Cortex of kidney (tissue), 1 donor: Measurements from ENCODE around the gene SDSL.

Experiments used
- DNase-seq: peaks from one replicate; lab custom pipeline; 2025; lab: John Stamatoyannopoulos, UW

Gene SDSL

GRCh38 chr12:113396828-113397496 lies 25.2 kb upstream of the SDSL start:
- no peak for DNase-seq

- DNase-seq, result no peak
These were observed 24.5 kb upstream of the SDSL start for GRCh38 chr12:113397497-113398197.

GRCh38 chr12:113398346-113399290 lies 23.6 kb upstream of the SDSL start:
- DNase-seq, result no peak

GRCh38 chr12:113399490-113399889 lies 22.7 kb upstream of the SDSL start:
- no peak for DNase-seq

- no peak for DNase-seq
These were observed 21.8 kb upstream of the SDSL start for GRCh38 chr12:113400362-113400761.

GRCh38 chr12:113401066-113402000 lies 20.8 kb upstream of the SDSL start:
- no peak for DNase-seq

GRCh38 chr12:113402586-113403260 lies 19.5 kb upstream of the SDSL start:
- DNase-seq, result no peak

- no peak for DNase-seq
These were observed 18.5 kb upstream of the SDSL start, which contains the start of gene SDS for GRCh38 chr12:113403435-113404415. SDS (minus strand) TSS chr12:113403887; CDS start chr12:113399708, 4,179 bp downstream.

GRCh38 chr12:113405694-113406093 lies 16.5 kb upstream of the SDSL start:
- no peak for DNase-seq

- DNase-seq, result no peak
These were observed 14.1 kb upstream of the SDSL start for GRCh38 chr12:113407931-113408600.

- no peak for DNase-seq
These were observed 13.4 kb upstream of the SDSL start for GRCh38 chr12:113408756-113409298.

GRCh38 chr12:113409462-113410124 lies 12.6 kb upstream of the SDSL start:
- DNase-seq, result no peak

GRCh38 chr12:113413488-113413939 lies 8.7 kb upstream of the SDSL start:
- no peak for DNase-seq

GRCh38 chr12:113414519-113415038 lies 7.6 kb upstream of the SDSL start:
- DNase-seq, result no peak

GRCh38 chr12:113416091-113416754 lies 6.0 kb upstream of the SDSL start:
- DNase-seq, result no peak

- no peak for DNase-seq
These were observed 3.8 kb upstream of the SDSL start for GRCh38 chr12:113418213-113418879.
